C4-2B (cell line): ENCODE results near the gene WDR5.

Source experiments
- H3K27ac ChIP-seq: fragments of 450-650 bp; 2 replicates; pipeline ENCODE4 v1.5.1; 2017
- CTCF ChIP-seq: fragments of 450-650 bp; conservative IDR thresholded peaks from 2 replicates; pipeline ENCODE4 v1.5.1; 2017; ENCODE audit warnings: mild to moderate bottlenecking
- ZFX ChIP-seq: fragments of 450-650 bp; IDR thresholded peaks from 2 replicates; pipeline ENCODE4 v1.6.1; 2017

Gene WDR5

GRCh38 chr9:134166374-134166773 is 30.5 kb downstream of the WDR5 start:
- TF ChIP-seq CTCF = no peak
- TF ChIP-seq ZFX = no peak
- H3K27ac ChIP-seq = no peak overlapping the region

- H3K27ac ChIP-seq = no peak overlapping the region
- no peak for TF ChIP-seq ZFX
- TF ChIP-seq CTCF = no peak
Observed at GRCh38 chr9:134167530-134167931, 31.6 kb downstream of the WDR5 start.

GRCh38 chr9:134168757-134169550 is 33.1 kb downstream of the WDR5 start:
- no peak overlapping the region for H3K27ac ChIP-seq
- TF ChIP-seq ZFX (no peak), CTCF (no peak; the same call in 1 of the 2 replicates)

GRCh38 chr9:134169724-134170401 is 34.0 kb downstream of the WDR5 start:
- no peak for TF ChIP-seq CTCF
- no peak for TF ChIP-seq ZFX
- H3K27ac ChIP-seq = no peak overlapping the region

GRCh38 chr9:134170532-134171315 is 34.8 kb downstream of the WDR5 start:
- TF ChIP-seq ZFX (no peak), CTCF (no peak)
- no peak overlapping the region for H3K27ac ChIP-seq

- TF ChIP-seq CTCF = no peak
- no peak for TF ChIP-seq ZFX
- no peak overlapping the region for H3K27ac ChIP-seq
Observed at GRCh38 chr9:134171316-134172197, 35.7 kb downstream of the WDR5 start.
